ENCODE data around the gene PRUNE2.

Gene PRUNE2

DNA sequence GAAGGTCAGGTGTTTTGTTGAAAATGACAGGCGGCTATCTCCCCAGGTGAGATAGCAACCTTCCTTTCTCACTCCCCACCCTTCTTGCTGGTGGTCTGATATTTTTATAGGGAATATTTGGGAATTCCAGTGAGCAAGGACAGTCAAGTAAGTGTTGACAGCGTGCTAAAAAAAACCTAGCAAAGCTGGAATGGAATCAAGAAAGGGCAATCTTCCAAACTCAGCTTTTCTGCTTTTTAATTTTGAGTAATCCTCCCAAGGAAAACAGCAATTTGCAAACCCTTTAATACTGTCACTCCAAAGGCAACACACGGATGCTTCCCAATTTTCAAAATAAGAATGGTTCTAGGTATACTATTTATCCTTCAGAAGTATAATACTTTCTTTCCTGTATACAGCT, 285.3 kb downstream of the PRUNE2 start:
- DNase-seq = peak; percentile 48

DNA sequence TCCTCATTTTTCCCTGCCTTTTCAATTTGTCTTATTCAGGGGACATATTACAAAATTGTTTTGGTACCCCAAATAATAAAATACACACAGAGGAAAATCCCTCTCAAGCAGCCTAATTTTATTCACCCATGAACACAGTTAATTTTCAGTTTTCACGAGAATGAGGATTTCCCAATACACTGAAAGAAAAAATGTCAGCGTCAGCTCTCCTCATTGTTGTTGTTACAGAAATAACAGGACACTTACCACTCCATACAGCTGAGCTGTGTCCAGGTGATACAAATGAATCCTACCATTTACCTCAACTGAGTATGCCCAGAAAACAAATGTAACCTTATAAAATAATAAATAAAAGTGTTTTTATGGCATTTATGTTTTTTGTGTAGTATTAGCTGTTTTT, 286.3 kb downstream of the PRUNE2 start:
- DNase-seq = peak; percentile 31

DNA sequence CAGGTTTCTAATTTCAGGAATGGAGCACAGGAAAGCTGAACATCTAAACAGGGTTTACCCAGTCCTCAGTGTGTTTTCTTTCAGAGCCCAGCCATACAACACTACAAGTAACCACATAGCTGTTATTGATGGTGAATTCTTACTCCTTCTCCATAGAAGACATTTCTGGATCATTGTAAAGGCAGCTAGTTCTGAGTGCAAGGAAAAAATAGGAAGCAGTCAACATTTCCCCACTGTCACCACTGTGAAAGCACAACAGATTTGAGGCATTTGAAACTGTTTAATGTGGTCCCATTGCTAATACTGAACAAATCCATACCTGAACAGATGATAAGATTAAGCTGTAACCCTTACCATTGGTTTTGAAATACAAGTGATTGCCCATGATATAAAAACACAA, 286.7 kb downstream of the PRUNE2 start:
- no peak for DNase-seq

DNA sequence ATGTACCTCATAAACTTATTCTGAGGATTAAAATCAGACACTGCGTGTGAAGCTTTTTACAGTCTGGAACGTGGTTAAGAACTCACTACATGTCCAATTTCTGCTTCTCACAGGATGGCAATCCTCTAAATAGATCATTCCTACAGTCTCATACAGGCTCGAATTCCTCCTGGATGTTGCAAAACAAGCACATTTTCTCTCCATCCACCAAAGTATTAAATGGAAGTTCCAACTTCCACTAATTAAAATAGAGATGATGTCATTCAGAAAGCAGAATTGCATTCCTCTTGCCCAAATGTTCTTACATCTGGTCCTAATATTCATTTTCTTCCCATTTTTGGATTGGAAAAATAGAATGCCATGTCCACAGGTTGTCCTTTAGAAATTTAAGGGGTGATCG, 287.2 kb downstream of the PRUNE2 start:
- DNase-seq = peak; percentile 88

DNA sequence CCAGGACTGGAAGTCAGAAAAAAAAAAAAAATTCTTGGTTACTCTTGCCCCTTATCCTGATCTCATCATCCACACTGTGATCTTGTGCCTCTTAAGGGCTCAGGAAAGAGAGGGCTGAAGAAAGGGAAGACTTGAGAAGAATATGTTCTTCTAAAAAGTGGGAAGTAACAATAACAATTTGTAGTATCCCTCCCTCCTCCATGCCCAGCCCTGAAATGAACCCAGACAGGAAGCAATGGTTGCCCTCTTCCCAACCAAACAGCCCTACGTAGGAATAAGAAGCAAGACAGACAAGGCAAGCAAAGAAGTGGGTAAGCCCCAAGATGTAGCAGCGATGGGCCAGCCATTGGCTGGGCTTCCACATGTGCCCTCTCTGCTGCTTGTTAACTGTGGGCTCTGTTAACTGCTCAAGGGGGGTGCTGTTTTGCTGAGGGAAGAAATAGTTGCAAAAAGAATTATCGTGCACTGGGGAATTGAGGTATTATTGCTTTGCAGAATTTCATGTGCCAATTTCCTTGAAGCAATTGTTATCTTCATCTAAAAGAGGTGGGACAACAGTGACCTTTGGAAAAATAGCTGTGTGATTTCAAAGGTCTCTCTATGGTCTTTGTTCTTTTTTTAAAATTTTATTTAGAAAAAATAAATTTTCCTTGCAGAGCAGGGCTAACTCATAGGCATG, 288.3 kb downstream of the PRUNE2 start:
- no peak for DNase-seq

DNA sequence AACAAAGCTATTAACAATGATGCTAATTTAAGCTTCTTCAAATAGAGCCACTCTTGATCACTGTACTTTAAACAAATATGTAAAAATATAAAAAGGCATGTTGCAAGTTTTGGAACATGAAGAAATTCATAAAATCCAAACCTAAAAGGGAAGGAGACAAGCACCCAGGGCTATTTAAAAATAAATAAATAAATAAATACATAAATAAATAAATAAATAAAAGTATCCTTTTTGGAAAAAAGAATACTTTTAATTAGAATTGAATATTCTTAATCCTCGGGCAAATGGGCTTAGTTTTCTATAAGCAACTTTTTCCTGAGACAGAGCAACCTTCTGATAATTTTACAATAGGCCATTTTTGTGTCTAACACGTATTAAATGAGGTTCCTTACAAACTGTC, 289.1 kb downstream of the PRUNE2 start:
- DNase-seq = no peak

DNA sequence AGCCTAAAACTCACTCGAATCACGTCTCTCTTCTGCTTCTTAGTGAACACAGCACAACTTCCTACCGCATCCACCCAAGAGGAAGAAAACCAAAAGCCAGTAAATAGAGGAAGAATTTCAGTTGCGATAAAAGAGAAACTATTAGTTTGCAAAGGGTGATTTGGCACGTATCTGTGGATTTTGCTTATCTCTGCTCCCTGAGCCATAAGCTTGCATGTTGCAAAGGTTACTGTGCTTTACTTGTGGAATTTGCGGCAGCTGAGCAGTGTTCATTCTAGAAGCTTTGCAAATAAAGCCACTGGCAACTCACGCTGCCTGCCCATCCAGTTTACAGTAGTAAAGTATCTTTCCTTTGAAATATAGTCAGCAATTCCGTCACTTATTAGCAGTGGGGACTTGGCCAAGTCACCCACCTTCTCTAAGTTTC, 290.7 kb downstream of the PRUNE2 start:
- DNase-seq = no peak

DNA sequence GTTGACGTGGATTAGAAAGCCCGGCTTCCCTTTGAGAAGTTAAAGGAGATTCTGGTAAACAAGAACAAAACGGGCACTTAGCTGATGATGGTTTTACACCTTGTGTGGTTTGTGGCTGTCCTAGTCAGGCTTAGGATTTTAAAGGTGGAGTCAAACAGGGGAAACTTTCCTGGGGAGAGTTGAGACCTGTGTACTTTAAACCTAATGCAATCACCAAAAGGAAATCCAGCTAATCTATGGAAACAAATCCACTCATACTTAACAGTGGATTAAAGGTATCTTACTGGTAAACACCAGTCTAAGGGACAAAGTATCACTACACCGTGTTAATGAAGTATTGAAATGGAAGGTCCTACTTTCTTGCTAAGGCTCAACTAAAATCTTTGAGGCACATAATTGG, 291.9 kb downstream of the PRUNE2 start:
- DNase-seq = no peak

DNA sequence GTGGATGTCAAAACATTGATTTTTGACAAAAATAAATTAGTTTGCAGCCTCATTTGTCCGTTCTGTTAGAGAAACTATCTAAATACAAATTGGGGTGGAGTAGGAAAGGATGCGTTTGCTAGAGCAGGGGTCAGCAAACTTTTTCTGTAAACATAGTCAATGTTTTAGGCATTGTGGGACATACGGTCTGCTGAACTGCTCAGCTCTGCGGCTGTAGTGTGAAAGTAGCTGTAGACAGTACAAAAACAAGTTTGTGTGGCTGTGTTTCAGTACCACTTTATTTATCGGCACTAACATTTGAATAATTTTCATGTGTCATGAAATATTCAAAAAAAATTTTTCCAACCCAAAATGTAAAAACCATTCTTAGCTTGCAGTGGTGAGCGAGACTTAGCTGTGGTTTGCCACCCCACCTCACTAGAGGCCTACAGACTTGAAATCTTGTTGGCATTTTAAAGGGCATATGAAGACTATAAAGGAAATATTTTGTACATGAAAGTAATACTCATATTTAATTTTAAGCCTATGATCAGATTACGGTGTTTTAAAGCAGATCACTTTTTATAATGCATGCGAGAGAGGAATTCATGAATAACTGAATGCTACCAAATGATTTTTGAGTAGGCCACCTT, 292.6 kb downstream of the PRUNE2 start:
- DNase-seq = no peak

DNA sequence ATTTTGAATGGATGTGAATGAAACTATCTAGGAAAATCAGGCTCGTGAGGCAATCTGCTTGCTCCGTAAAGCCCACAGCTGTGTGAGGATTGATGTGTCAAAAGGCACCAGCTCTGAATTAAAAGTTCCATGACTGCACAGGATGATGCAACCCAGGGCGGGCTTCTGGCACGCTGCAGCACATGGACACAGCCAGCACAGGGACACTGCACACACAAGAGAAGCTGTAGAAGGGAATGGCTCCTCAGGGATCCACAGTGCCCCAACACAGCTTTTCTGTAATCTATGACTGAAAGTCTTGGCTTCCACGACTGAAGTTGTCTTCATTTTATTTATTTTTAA, 295.9 kb downstream of the PRUNE2 start:
- peak; percentile 85 for DNase-seq

DNA sequence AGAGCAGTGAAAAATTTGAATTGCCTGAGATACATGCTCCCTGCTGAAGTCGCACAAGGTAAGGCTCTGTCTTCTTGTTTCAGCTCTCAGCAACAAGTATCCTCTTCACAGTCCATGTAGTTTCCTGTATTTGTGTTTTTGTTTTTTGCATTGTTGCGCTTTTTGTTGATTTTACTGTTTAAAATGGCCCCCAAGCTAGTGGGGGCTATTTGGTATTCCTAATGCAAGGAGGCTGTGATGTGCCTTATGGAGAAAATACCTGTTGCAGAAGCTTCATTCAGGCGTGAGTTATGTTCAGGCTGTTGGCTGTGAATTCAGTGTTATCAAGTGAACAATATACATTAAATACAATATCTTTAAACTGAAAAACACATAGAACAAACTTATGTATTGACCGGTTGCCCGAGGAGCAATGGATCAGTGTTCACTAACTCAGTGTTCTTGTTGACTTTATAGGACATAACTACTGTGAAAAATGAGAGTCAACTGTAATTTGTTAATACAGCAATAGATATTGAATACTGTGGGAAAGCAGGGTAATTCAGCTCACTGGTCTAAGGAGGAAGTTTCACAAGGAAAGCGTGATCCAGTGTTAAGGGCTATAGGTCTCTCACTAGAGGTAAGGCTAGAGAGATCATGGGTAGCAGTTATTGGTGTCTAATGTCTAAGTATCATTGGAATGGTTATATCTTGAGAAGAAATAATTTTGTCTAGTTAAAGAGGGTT, 296.5 kb downstream of the PRUNE2 start:
- no peak for DNase-seq

DNA sequence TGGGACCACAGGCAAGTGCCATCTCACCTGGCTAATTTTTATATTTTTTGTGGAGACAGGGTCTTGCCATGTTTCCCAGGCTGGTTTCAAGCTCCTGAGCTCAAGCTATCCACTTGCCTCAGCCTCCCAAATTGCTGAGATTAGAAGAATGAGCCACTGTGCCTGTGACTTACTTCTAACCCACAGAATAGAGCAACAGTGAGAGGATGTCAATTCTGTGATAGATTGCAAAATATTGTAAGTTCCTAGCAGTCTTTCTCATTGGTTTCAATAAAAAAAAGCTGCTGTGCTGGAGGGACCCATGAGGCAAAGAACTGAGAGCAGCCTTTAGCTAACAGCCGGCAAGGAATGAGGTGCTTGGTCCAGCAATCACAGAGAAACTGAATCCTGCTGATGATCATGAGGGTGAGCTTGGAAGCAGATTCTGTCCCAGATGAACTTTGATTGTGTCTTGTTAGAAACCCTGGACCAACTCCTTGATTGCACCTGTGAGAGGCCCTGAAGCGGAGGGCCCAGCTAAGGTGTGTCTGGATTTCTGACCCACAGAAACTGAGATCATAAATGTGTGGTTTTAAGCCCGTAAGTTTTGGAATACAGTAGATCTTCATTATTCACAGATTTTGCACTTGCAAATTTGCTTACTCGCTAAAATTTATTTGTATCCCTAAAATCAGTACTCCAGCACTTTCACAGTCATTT, 297.2 kb downstream of the PRUNE2 start:
- no peak for DNase-seq

DNA sequence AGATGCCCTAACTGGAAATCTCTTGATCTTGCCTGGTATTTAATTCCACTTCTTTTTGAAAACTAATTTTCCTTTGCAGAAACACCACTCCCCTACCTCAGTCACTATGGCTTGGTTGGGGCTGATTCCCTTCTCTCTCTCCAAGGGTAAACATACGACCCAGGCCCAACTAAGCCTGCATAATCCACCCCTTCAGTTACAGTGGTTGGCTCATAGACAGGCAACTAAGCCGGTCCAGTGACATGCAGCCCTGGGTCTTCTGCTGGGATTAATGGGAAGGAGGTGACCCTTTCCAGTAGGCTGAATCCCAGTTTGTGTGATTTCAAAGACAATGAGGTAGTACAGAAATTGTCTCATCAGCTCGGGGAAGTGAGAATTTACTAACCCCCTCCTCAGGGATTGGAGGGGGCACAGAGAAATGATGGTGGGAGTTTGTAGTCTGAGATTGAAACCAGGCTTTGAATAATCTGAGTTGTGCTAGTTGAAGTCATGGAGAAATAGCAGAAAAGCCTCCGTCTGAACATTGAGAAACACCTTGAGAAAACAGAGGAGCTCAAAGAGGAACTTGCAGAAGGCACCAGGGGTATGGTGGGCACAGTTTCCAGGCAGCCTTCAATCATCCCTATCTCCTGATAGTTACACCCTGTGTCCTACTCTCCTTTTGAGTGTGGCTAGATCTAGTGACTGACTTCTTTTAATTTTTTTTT, 298.0 kb downstream of the PRUNE2 start:
- DNase-seq = no peak

DNA sequence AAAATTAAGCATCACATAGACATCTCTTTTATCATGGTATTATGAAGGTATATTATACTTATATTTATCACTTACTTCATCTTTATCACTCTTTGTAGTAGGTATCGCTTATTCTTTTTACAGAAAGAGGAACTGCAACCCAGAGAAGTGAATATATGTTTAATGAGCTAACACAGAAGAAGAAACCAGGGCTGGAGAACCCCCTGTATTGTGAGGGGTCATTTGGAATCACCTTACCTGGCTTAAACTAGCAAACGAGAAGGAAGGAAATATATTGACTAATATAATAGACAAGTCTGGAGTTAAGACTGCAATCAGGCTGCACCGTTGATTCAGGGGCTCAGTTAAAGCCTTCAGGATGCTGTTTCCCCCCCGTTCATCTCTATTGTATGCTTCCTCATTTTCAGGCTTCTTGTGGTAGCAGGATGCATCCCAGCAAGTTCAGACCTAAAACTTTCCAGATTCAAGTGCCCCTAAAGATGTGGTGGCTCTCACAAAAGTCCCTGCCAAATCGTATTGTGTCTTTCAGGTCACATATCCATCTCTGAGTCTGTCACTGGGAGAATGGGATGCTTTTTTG, 300.5 kb downstream of the PRUNE2 start:
- no peak for DNase-seq

DNA sequence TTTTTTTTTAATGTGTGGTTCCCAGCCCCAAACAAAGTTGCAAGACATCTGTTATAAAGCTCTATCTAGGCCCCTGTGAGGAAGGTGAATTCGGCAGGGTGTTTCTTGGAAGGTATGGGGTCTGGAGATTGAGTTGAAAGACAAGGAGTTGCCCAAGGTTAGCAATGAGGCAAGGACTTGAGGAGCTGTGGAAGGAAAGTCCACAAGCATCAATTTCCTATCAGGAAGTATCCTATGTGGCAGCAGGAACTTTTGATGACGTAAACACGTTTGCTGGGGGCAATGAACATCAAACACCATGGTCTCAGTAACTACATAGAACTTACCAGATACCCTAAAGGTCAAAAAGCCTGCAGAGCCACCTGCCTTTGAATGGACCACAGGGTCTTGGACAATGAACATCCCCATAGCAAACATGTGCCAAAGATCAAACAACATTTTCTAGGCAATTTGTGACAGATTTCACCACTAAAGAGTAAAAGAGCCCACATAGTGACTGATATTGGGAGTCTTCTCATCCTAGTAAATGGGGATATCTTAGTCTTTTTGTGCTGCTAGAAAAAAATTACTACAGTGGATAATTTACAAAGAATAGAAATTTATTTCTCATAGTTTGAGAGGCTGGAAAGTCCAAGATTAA, 301.9 kb downstream of the PRUNE2 start:
- DNase-seq = no peak

DNA sequence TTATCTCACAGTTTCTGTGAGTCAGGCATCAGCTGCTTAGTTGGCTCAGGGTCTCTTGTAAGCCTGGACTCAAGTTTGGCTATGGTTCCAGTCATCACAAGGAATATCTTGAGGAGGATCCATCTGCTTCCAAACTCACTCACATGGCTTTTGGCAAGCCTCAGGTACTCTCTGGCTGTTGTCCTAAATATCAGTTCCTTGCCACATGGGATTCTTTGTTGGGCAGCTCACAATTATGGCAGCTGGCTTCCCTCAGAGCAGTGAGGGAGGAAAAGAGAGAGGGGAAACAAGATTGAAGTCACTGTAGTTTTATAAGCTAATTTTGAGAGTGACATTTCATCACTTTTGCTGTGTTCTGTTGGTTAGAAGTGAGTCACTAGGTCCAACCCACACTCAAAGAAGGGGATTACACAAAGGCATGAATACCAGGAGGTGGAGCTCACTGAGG, 302.4 kb downstream of the PRUNE2 start:
- peak; percentile 69 for DNase-seq

DNA sequence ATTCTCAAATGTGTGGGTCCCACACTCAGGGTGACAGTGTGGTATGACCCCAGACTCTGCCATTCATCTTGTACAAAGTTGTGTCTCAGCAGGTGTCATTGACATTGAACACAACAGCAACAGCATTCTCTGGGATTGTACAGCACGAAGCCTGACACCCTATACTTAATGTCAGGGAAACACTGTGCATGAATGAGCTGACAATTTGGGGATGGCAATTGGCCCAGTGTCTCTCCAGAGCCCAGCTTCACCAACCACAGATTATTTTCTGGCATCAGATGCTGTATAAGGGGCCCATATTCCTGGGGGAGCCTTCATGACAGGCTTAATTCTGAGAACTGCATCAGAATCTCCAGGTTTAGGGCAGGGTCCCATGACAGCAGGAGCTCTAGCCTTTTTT, 303.7 kb downstream of the PRUNE2 start:
- DNase-seq = no peak

DNA sequence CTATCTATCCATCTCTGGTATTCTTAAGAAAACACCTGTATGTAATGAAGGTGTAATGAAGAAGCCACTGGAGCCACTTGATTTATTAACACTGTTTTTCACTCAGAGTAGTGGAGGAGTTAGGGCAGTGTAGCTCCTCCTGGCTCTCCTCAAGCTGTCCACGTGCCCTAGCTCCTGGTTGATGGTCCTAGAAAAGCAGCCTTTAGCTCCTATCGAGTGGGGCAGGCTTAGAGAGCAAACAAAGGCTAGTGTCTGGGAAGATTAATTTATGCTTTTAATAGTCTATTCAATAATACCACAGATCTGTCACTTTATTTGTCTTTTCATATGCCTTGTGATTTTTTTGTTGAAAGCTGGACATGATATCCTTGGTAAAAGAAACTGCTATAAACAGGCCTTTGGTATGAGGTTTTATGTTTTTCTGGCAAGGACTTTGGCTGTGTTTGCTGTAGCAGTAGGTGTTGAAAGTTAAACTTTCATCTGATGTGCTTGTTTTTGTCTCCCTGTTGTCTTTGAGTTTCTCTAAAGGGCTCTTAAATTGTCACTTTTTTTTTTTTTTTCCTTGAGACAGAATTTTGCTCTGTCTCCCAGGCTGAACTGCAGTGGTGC, 305.8 kb downstream of the PRUNE2 start:
- DNase-seq = no peak

DNA sequence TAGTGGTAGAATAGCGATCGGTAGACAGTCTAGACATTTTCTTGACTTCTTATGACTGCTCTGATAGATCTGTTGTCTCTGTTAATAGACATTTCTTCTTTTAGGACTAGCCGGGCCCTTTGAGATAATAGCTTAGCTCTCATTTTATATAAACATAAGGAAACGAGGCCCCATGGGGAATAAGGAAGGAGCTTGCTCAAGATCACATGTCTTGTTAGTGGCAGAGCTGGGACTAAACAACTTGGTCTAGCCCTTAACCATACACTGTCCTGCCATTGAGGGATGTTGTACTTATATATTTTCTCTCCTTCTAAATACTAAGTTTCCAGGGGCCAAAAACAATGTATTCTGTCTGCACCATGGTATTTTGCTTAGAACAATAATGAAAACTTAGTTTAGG, 306.9 kb downstream of the PRUNE2 start:
- DNase-seq = no peak

DNA sequence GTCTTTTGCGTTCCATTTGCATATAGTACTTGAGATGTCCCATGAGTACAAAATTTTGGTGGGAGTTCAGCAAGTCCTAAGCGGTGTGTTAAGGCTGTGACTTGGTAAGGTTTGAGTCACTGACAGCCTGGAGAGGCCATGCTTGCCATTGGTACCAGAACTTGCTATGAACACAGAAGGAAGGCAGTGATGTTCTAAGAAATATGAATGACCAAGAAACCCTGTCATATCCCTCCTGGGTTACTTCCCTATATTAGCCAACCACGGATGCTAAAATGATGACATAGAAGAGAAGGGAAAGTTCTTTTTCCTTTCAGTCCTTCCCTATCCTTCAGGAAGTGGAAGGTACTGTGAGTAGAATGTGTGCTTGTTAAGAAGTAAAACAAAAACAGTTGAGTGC, 310.3 kb downstream of the PRUNE2 start:
- no peak for DNase-seq

DNA sequence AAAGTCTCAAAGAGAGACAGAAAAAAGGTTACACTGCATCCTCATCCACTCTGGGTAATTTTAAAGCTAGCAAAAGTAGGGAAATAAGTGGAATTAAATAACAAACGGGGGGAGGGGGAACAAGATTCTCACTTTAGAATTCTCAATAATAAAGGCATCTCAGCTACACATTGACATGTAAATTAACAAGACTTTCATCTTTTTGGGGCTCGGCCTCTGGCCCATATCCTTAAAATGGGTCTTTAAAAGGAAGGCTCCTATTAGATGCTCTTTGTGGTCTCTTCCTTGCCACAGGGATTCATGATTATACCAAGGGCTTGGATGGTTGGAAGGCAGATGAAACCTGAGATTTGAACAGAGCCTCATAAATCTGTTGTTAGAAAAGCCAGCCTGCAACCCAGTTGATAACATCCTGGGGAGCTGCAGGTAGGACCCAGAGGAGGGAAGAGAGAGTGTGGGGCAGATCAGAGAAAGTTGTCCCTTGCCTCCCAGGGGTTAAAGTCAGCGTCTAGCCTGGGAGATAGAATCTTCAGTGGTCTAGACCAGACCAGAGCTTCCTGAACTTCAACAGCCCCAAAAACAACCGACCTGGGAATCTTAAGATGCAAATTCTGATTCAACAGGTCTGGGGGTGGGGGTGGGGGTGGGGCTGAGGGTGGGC, 311.0 kb downstream of the PRUNE2 start:
- no peak for DNase-seq
